HAP-1 (cell line): ENCODE results near the gene TUFT1.
"Not testable (repeated sequence)": the region's sequence is repeated elsewhere in the genome, so short reads cannot be mapped to it uniquely, and the experiment has no call there.

Experiments
- DNase-seq, 2 experiments: peaks; one replicate each; pipeline ENCODE4 v3.0.0-alpha.2; 2016 to 2020; ENCODE audit warnings: low spot score in 2 of 2
- H3K27me3 ChIP-seq: fragments of 250-450 bp; sonication (Bioruptor Pico); 2 replicates; pipeline ENCODE4 v1.5.1; 2020; ENCODE audit warnings: low read depth, mild to moderate bottlenecking, moderate library complexity
- H3K36me3 ChIP-seq: fragments of 250-450 bp; sonication (Bioruptor Pico); replicated peaks from 2 replicates; pipeline ENCODE4 v1.5.1; 2020; ENCODE audit warnings: mild to moderate bottlenecking
- H3K4me1 ChIP-seq: fragments of 250-450 bp; sonication (Bioruptor Pico); 2 replicates; pipeline ENCODE4 v1.5.1; 2020; ENCODE audit warnings: mild to moderate bottlenecking
- H3K4me3 ChIP-seq: fragments of 250-450 bp; sonication (Bioruptor Pico); 2 replicates; pipeline ENCODE4 v1.5.1; 2020; ENCODE audit warnings: mild to moderate bottlenecking, moderate library complexity
- H3K9me3 ChIP-seq: fragments of 250-450 bp; sonication (Bioruptor Pico); 2 replicates; pipeline ENCODE4 v1.5.1; 2020; ENCODE audit warnings: mild to moderate bottlenecking, moderate library complexity
- in situ Hi-C: fragments of 300-500 bp; cut with MboI; formaldehyde crosslinking; loops from 3 replicates; pipeline ENCODE4 v1.14.3; 2020; ENCODE audit warnings: low sequenced_read_pairs, inconsistent platforms, mixed read lengths

TUFT1 gene

DNA sequence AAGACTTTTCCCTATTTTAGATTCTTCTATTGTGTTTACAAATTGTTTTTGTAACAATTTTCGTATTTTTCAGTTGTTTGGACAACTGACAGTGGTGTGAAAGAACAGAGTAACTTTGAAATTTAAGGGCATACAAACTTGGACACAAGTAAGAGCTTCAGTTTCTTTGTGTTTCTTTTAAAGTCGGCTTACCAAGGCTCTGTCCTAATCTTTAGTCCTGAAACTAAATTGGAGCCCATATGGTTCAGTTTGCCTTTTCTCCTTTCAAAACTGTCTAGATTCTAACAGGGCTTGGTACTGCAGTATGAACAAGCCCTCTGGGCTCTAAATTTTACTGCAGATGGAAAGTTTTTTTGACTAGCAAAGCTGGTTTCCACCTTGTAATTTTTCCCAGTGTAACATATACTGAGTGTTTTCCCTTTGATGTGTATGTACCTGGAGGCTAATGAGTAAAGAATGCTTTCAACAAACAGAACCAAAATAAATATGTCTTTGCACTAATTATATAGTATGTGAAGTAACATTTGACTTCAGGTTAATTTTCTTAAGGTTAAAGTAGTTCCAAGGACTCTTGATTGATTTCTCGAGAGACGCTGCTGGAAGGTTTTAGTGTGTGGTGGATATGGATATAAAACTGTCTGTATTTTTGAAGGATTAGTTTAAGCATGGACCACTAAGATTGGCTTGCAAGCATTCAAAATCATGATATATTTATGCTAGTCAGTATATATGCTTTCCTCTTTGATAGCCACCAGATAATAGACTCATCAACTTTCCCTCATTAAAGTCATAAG is 75.8 kb downstream of the TUFT1 start:
- in situ Hi-C loops, result no loop called here
- Histone ChIP-seq H3K36me3 (peaks cover 6% of the 10 kb centered on the region; the same call in 1 of the 2 replicates), H3K27me3 (no peaks in the 10 kb centered on the region), H3K4me1 (peaks cover 6% of the 10 kb centered on the region; the same call in 1 of the 2 replicates), H3K9me3 (no peaks in the 10 kb centered on the region), H3K4me3 (no peak overlapping the region)
- no peak for DNase-seq

DNA sequence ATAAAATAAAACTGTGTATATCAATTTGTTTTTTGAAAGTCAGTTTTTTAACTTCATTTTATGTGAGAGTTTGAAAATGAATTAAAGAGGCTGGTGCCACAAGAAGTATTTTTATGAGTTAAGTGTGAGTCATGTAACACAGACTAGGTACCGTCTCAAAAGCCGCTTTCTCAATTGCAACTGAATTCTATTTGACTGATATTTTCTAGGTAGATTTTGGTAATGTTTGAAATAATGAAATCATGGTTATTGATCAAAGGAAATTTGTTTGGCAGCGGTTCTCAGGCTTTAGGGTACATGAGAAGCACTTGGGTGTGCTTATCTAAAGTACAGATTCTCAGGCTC is 76.4 kb downstream of the TUFT1 start:
- in situ Hi-C loops, result no loop called here
- Histone ChIP-seq H3K27me3 (no peaks in the 10 kb centered on the region), H3K4me1 (peaks cover 4% of the 10 kb centered on the region; the same call in 1 of the 2 replicates), H3K36me3 (peaks cover 6% of the 10 kb centered on the region; the same call in 1 of the 2 replicates), H3K4me3 (no peak overlapping the region), H3K9me3 (no peaks in the 10 kb centered on the region)
- DNase-seq, result no peak

DNA sequence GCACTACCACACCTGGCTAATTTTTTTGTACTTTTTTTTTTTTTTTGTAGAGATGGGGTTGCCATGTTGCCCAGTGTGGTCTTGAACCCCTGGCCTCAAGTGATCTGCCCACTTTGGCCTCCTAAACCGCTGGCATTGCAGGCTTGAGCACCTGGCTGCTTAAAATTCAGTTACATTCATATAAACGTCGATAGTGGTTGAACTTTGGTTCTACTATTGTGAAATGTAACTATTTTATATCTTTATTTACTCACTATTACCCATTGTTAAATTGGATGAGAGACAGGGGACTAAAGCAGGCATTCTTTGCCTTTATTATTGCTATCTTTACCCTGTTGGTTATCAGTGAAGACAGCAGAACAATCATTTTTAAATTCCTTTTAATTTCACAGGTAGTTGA is 77.9 kb downstream of the TUFT1 start:
- no peaks in the 10 kb centered on the region for H3K27me3 ChIP-seq
- no peak for DNase-seq
- H3K4me3 ChIP-seq, result no peak overlapping the region
- H3K36me3 ChIP-seq, result 0 out of 2 replicates have a peak, but pooled peaks cover 3% of the 10 kb centered on the region
- in situ Hi-C loops, result no loop called here
- H3K4me1 ChIP-seq, result peaks cover 2% of the 10 kb centered on the region; the same call in 1 of the 2 replicates
- no peaks in the 10 kb centered on the region for H3K9me3 ChIP-seq

DNA sequence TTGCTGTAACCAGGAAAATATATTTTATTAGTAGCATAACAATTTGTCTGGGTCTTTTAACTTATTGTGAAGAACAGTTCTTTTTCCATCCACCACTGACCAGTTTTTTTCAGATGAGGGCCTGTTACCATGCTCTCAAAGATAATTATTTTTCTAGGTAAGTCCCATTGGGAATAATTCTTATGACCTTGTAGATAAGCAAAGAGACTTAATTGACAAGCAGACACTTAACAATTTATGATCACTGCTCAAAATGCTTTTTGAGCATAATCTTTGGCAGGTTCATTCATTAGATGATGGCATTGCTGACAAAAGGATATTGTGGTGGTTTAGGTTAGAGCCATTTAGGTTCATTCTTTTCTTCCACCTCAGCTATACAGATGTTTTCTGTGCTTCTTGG is 78.4 kb downstream of the TUFT1 start:
- Histone ChIP-seq H3K36me3 (0 out of 2 replicates have a peak, but pooled peaks cover 3% of the 10 kb centered on the region), H3K9me3 (no peaks in the 10 kb centered on the region), H3K27me3 (no peaks in the 10 kb centered on the region), H3K4me3 (no peak overlapping the region), H3K4me1 (peaks cover 2% of the 10 kb centered on the region; the same call in 1 of the 2 replicates)
- in situ Hi-C loops, result no loop called here
- DNase-seq, result no peak

DNA sequence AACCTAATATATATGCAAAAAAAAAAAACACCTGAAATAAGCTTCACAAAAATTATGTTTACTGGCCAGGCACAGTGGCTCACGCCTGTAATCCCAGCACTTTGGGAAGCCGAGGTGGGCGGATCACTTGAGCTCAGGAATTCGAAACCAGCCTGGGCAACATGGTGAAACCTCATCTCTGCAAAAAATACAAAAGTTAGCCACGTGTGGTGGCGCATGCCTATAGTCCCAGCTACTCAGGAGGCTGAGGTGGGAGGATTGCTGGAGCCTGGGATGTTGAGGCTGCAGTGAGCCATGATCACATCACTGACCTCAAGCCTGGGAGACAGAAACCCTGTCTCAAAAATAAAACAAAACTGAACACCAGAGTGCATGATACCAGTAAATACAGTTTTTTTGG is 78.9 kb downstream of the TUFT1 start:
- DNase-seq, H3K36me3 ChIP-seq, H3K9me3 ChIP-seq, H3K4me3 ChIP-seq, H3K27me3 ChIP-seq, H3K4me1 ChIP-seq, in situ Hi-C loops: not testable (repeated sequence)

DNA sequence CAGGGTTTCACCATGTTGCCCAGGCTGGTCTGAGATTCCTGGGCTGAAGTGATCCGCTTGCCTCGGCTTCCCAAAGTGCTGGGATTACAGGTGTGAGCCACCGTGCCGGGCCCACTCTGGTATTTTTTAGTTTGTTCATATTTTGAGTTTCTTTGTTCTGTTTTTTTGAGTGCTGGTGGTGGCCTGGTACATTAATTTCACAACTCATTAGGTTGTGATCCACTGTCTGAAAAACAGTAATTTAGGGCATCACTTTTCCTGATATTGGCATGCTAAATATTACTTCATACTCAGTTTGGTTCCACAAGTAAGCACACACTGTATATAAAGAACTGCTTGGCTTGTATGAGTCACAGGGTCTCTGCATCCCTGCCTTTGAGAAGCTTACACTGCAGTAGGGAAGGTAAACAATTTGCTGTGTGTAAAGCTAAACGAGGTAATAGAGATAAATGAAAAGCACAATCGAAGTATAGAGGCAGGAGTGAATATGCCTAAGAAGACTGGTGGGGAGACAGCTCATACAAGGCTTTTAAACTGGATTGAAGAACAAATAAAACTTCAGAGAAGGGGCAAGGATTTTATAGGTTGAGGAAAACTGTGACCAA is 79.5 kb downstream of the TUFT1 start:
- H3K9me3 ChIP-seq, result no peaks in the 10 kb centered on the region
- DNase-seq, result no peak
- 0 out of 2 replicates have a peak, but pooled peaks cover 3% of the 10 kb centered on the region for H3K36me3 ChIP-seq
- no peaks in the 10 kb centered on the region for H3K27me3 ChIP-seq
- no peak overlapping the region for H3K4me3 ChIP-seq
- H3K4me1 ChIP-seq, result peaks cover 2% of the 10 kb centered on the region; the same call in 1 of the 2 replicates
- in situ Hi-C loops, result no loop called here

DNA sequence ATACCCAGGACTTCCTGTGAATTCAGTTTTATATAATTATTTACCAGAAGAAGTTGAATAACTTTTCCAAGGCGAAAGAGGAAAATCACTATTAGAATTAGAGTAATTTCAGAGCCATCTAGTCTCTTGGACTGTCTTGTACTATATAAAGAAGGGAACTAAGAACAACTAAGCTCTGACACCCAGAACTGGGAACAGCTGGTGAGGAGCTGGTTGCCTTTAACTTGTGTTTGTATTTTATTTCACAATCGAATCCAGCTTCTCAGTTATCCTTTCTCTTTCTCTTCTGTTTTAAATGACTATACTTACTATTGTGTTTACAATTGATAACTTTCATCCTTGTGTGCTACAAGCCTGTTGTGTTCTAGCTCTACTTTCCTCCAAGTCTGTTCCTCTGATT is 80.2 kb downstream of the TUFT1 start:
- in situ Hi-C loops, result no loop called here
- no peaks in the 10 kb centered on the region for H3K9me3 ChIP-seq
- H3K4me3 ChIP-seq, result no peak overlapping the region
- 0 out of 2 replicates have a peak, but pooled peaks cover 3% of the 10 kb centered on the region for H3K36me3 ChIP-seq
- no peaks in the 10 kb centered on the region for H3K27me3 ChIP-seq
- H3K4me1 ChIP-seq, result peaks cover 2% of the 10 kb centered on the region; the same call in 1 of the 2 replicates
- DNase-seq, result no peak

DNA sequence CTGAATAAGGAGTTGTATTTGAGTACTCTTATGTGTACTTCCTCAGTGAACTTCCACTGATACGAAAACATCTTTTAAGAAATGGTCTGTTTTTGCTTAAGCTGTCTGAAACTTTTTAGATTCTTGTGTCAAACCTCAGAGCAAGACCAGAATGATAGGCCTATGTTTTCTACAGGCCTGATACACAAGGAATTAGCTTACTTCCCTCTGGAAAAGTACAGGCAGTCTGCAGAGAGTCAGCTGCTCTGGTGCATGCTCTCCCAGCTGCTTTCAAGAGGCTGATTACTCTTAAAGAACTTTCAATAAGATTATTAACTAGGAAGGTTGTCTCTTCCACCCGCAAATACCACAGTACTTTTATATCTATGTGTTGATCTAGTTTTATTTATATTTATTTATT is 81.2 kb downstream of the TUFT1 start:
- no peaks in the 10 kb centered on the region for H3K27me3 ChIP-seq
- H3K4me3 ChIP-seq, result no peak overlapping the region
- no peak for DNase-seq
- no peaks in the 10 kb centered on the region for H3K9me3 ChIP-seq
- in situ Hi-C loops, result no loop called here
- H3K36me3 ChIP-seq, result 0 out of 2 replicates have a peak, but pooled peaks cover 3% of the 10 kb centered on the region
- H3K4me1 ChIP-seq, result peaks cover 2% of the 10 kb centered on the region; the same call in 1 of the 2 replicates

DNA sequence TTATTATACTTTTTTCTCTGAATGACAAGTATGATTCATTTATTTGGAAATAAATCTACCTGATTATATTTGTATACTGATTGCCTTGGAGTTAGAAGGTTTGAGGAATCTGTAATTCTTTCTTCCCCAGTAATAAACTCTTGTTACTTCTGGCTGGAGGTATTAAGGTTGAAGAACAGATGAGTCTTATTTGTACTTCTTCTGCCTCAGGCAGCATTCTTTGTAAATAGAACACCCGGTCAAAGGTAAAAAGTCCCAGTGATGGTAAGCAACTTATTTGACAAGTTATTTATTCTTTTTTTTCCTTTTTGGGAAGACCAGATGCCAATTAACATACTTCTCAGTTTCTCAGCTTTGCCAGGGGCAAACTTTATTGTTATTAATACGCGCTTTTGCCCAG is 84.7 kb downstream of the TUFT1 start:
- DNase-seq, result no peak
- H3K4me3 ChIP-seq, result no peak overlapping the region
- no peaks in the 10 kb centered on the region; the same call in 1 of the 2 replicates for H3K4me1 ChIP-seq
- no peaks in the 10 kb centered on the region; the same call in 1 of the 2 replicates for H3K36me3 ChIP-seq
- in situ Hi-C loops, result no loop called here
- no peaks in the 10 kb centered on the region for H3K9me3 ChIP-seq
- H3K27me3 ChIP-seq, result no peaks in the 10 kb centered on the region

DNA sequence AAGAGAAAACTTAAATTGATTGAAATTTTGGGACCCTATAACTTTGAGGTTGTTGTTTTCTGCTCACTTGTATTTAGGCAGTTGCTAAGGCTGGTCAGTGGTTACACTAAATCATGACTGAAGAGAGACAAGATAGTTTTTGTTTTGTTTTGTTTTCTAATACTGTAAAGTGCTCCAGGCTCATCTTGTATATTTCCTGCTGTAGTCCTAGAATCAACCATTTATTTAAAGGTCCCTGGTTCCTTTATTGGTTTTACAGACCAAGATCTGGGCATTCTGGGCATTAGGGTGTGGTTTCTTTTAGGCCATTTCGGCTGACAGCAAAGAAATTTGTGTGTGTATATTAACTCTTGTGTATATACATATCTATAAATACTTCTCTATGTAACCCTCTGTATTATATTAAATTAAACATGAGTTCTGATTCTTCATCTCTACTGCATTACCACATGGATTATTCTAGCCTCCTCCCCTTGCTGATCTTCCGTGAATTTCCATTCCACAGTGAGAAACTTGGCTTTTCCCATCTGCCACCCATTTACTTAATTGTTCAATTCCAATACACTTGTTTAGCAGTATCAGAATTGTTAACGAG is 86.7 kb downstream of the TUFT1 start:
- Histone ChIP-seq H3K4me1 (no peaks in the 10 kb centered on the region; the same call in 1 of the 2 replicates), H3K9me3 (no peaks in the 10 kb centered on the region), H3K27me3 (no peaks in the 10 kb centered on the region), H3K4me3 (no peak overlapping the region), H3K36me3 (no peaks in the 10 kb centered on the region; the same call in 1 of the 2 replicates)
- in situ Hi-C loops, result no loop called here
- DNase-seq, result no peak

DNA sequence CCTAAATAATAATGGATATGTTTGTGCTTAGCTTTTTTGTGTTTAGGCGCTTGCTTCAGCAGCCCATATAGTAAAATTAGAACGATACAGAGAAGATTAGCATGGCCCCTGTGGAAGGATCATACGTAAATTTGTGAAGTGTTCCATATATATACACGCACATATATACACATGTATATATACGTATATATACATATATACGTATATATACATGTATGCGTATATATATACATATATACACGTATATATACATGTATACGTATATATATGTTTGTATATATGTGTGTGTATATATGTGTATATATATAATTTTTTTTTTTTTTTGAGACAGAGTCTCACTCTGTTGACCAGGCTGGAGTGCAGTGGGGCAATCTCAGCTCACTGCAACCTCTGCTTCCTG is 89.2 kb downstream of the TUFT1 start:
- no peaks in the 10 kb centered on the region for H3K9me3 ChIP-seq
- H3K4me1 ChIP-seq, result peaks cover 2% of the 10 kb centered on the region
- no peaks in the 10 kb centered on the region; the same call in 1 of the 2 replicates for H3K36me3 ChIP-seq
- DNase-seq, result no peak
- in situ Hi-C loops, result no loop called here
- H3K4me3 ChIP-seq, result no peak overlapping the region
- H3K27me3 ChIP-seq, result no peaks in the 10 kb centered on the region
